HepG2 (cell line): ENCODE results near the gene YEATS4. TPM values are rescaled to one million over a fixed set of nuclear protein-coding genes. Genes with fewer than 3 reads are reported as not detected.

Experiments used
- BRD4 ChIP-seq: sonication (generic); formaldehyde crosslinking; IDR thresholded peaks from 2 replicates; pipeline ENCODE4 v1.4.0; 2020; ENCODE audit warnings: missing genetic modification reagents
- CBX1 ChIP-seq: IDR thresholded peaks from one replicate; pipeline ENCODE4 v1.6.1; 2016; ENCODE audit warnings: antibody characterized with exemption, low read depth
- FOXC1 ChIP-seq: sonication (generic); formaldehyde crosslinking; IDR thresholded peaks from 2 replicates; pipeline ENCODE4 v1.8.0; 2022; ENCODE audit warnings: mild to moderate bottlenecking, missing genetic modification reagents, borderline replicate concordance
- FOXP1 ChIP-seq, 2 experiments: fragments of 450-650 bp in 1 of 2; IDR thresholded peaks; 2 replicates each; pipeline ENCODE4 v1.6.1; 2017 to 2018; ENCODE audit warnings: antibody characterized with exemption in 1 of 2
- GATAD1 ChIP-seq: IDR thresholded peaks from 2 replicates; pipeline ENCODE4 v1.6.1; 2016; ENCODE audit warnings: missing genetic modification reagents, missing compliant biosample characterization
- KAT8 ChIP-seq: IDR thresholded peaks from 2 replicates; pipeline ENCODE4 v1.6.1; 2016; ENCODE audit warnings: missing genetic modification reagents, missing compliant biosample characterization
- KMT2B ChIP-seq: IDR thresholded peaks from 2 replicates; pipeline ENCODE4 v1.6.1; 2016; ENCODE audit warnings: missing genetic modification reagents, missing compliant biosample characterization
- LCORL ChIP-seq, 2 experiments: fragments of 450-650 bp in 1 of 2; sonication (generic) in 1 of 2; formaldehyde crosslinking in 1 of 2; IDR thresholded peaks; 2 replicates each; pipeline versions ENCODE4 v1.5.0 to v1.6.1; 2017 to 2020; ENCODE audit warnings: antibody characterized with exemption in 1 of 2, missing genetic modification reagents in 1 of 2
- MIER3 ChIP-seq: IDR thresholded peaks from 2 replicates; pipeline ENCODE4 v1.6.1; 2016; ENCODE audit warnings: missing compliant biosample characterization, borderline replicate concordance
- MIXL1 ChIP-seq: IDR thresholded peaks from 2 replicates; pipeline ENCODE4 v1.6.1; 2016
- MYNN ChIP-seq: sonication (generic); formaldehyde crosslinking; IDR thresholded peaks from 2 replicates; pipeline ENCODE4 v1.4.0; 2020; ENCODE audit warnings: mild to moderate bottlenecking, low read depth, missing genetic modification reagents
- NFE2L2 ChIP-seq: fragments of 150-350 bp; IDR thresholded peaks from 2 replicates; pipeline ENCODE4 v1.6.1; 2014; ENCODE audit warnings: low read length
- NFYB ChIP-seq: sonication (generic); formaldehyde crosslinking; IDR thresholded peaks from 2 replicates; pipeline ENCODE4 v1.4.0; 2020; ENCODE audit warnings: missing genetic modification reagents
- PCBP1 ChIP-seq: fragments of 200-400 bp; formaldehyde crosslinking; IDR thresholded peaks from 2 replicates; pipeline ENCODE4 v1.6.1; 2017; ENCODE audit warnings: mild to moderate bottlenecking, low read depth, low read length, borderline replicate concordance
- PHF5A ChIP-seq: IDR thresholded peaks from one replicate; pipeline ENCODE4 v1.6.1; 2018; ENCODE audit warnings: low read depth, missing genetic modification reagents; ENCODE audit not compliant: unreplicated experiment
- POLR2A ChIP-seq, 2 experiments: IDR thresholded peaks; 2 replicates each; pipeline ENCODE4 v1.6.1; 2011; ENCODE audit warnings: low read depth in 2 of 2, low read length in 2 of 2, mild to moderate bottlenecking in 1 of 2, moderate library complexity in 1 of 2; ENCODE audit not compliant: insufficient read depth in 1 of 2
- SSRP1 ChIP-seq: IDR thresholded peaks from 2 replicates; pipeline ENCODE4 v1.6.1; 2016; ENCODE audit warnings: control low read depth
- TEAD2 ChIP-seq: sonication (generic); formaldehyde crosslinking; IDR thresholded peaks from 2 replicates; pipeline ENCODE4 v1.9.0; 2021; ENCODE audit warnings: missing genetic modification reagents
- THYN1 ChIP-seq: sonication (generic); formaldehyde crosslinking; IDR thresholded peaks from 2 replicates; pipeline ENCODE4 v1.8.1; 2023; ENCODE audit warnings: low read depth, mild to moderate bottlenecking, moderate library complexity, missing genetic modification reagents, borderline replicate concordance
- ZC3H13 ChIP-seq: sonication (generic); formaldehyde crosslinking; IDR thresholded peaks from 2 replicates; pipeline ENCODE4 v1.8.1; 2023; ENCODE audit warnings: mild to moderate bottlenecking, missing genetic modification reagents, moderate library complexity
- ZNF205 ChIP-seq: IDR thresholded peaks from 2 replicates; pipeline ENCODE4 v1.6.1; 2018; ENCODE audit warnings: missing biosample characterization, missing genetic modification reagents
- ZNF331 ChIP-seq: sonication (generic); formaldehyde crosslinking; IDR thresholded peaks from 2 replicates; pipeline ENCODE4 v1.4.0; 2020; ENCODE audit warnings: missing genetic modification reagents
- ZNF598 ChIP-seq: sonication (generic); formaldehyde crosslinking; IDR thresholded peaks from 2 replicates; pipeline ENCODE4 v1.5.1; 2020; ENCODE audit warnings: mild to moderate bottlenecking, missing genetic modification reagents, borderline replicate concordance
- polyA plus RNA-seq, 8 experiments: library from polyadenylated mRNA; depleted of rRNA in 3 of 8; stranded (reverse) in 7 of 8; unstranded in 1 of 8; fragments of >200 nt; fragmentation: Illumina TruSeq in 4 of 8; extraction: Trizol in 4 of 8; gene quantifications; 2 replicates each; pipeline versions ENCODE4 v1.2.1 to v1.2.3, GENCODE V29; 2011 to 2016; ENCODE audit warnings: low read depth in 4 of 8, missing spikeins in 1 of 8, mixed read lengths in 1 of 8; ENCODE audit not compliant: insufficient read depth in 1 of 8
- total RNA-seq, 5 experiments: library from RNA; depleted of rRNA; stranded (reverse); fragments of >200 nt; fragmentation: Illumina TruSeq; extraction: Trizol; gene quantifications; 2 replicates each; pipeline ENCODE4 v1.2.3, GENCODE V29; 2016; ENCODE audit warnings: low read depth in 1 of 5
- TF ChIP-seq, protein P1 (sequence below): sonication (generic); formaldehyde crosslinking; IDR thresholded peaks from 2 replicates; pipeline ENCODE4 v1.4.0; 2020; ENCODE audit warnings: missing genetic modification reagents
- TF ChIP-seq, protein P2 (sequence below): sonication (generic); formaldehyde crosslinking; IDR thresholded peaks from 2 replicates; pipeline ENCODE4 v1.4.0; 2020; ENCODE audit warnings: mild to moderate bottlenecking, missing genetic modification reagents, borderline replicate concordance

YEATS4 gene
- total and polyA plus RNA-seq, 2 of the 13 experiments (the other 11 are each of a cell fraction or from before 2014, with no cell fraction given), result 16.8 to 45.0 TPM

DNA sequence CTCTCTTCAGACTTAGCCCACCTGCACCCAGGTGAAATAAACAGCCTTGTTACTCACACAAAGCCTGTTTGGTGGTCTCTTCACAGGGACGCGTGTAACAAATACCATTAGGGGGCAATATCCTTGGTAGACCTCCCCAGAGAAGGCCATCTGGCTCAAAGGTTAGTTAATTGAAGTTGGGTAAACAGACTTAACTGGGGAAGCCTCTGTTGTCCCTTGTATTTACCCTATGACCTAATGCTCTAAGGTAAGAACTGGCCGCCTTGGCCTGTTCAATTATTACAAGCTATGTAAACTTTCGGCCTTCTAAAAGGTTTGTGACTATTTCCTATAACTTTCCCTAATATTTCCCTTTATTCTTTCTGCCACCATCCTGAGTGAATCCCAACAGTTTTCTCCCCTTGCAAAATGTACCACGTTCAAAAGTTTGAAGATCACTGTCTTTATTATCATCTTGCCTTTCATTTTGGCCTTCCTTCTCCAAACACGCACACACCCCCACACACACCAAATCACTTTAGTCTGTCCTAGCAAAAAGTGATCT is 26.7 kb upstream of the YEATS4 start (continued):
- TF ChIP-seq MIER3 (peak; percentile 72; the same call in 1 of the 2 replicates), TEAD2 (CRISPR knock-in tag) (no peak), FOXC1 (CRISPR knock-in tag) (no peak), NFYB (CRISPR knock-in tag) (no peak), CBX1 (no peak), FOXP1 (IDR thresholded peaks at IDR 0.05) (peak; percentile 63; the same call in 1 of the 2 replicates), FOXP1 (CRISPR knock-in tag; IDR thresholded peaks at IDR 0.05) (peak; percentile 89), KAT8 (peak; percentile 62), MYNN (CRISPR knock-in tag) (no peak), LCORL (IDR thresholded peaks at IDR 0.05) (peak; percentile 85), LCORL (CRISPR knock-in tag; IDR thresholded peaks at IDR 0.05) (no peak), ZC3H13 (CRISPR knock-in tag) (no peak), THYN1 (CRISPR knock-in tag) (no peak), KMT2B (peak; percentile 53; the same call in 1 of the 2 replicates), NFE2L2 (no peak), ZNF205 (CRISPR knock-in tag) (peak; percentile 64; the same call in 1 of the 2 replicates), ZNF331 (CRISPR knock-in tag) (peak; percentile 77; the same call in 1 of the 2 replicates), PCBP1 (no peak), POLR2A (IDR thresholded peaks at IDR 0.05; ENCODE audit: insufficient read depth in 1 of 2, low read depth in 2 of 2, low read length in 2 of 2) (peak in 1 of 2 experiments; percentile 79; a peak in 2 of 4 replicates), MIXL1 (CRISPR knock-in tag) (peak; percentile 92), ZNF598 (CRISPR knock-in tag) (no peak), SSRP1 (CRISPR knock-in tag) (no peak), GATAD1 (CRISPR knock-in tag) (peak; percentile 27; the same call in 1 of the 2 replicates), BRD4 (CRISPR knock-in tag) (peak; percentile 35; the same call in 1 of the 2 replicates), PHF5A (CRISPR knock-in tag) (peak; percentile 73)
- TF ChIP-seq, protein P1, sequence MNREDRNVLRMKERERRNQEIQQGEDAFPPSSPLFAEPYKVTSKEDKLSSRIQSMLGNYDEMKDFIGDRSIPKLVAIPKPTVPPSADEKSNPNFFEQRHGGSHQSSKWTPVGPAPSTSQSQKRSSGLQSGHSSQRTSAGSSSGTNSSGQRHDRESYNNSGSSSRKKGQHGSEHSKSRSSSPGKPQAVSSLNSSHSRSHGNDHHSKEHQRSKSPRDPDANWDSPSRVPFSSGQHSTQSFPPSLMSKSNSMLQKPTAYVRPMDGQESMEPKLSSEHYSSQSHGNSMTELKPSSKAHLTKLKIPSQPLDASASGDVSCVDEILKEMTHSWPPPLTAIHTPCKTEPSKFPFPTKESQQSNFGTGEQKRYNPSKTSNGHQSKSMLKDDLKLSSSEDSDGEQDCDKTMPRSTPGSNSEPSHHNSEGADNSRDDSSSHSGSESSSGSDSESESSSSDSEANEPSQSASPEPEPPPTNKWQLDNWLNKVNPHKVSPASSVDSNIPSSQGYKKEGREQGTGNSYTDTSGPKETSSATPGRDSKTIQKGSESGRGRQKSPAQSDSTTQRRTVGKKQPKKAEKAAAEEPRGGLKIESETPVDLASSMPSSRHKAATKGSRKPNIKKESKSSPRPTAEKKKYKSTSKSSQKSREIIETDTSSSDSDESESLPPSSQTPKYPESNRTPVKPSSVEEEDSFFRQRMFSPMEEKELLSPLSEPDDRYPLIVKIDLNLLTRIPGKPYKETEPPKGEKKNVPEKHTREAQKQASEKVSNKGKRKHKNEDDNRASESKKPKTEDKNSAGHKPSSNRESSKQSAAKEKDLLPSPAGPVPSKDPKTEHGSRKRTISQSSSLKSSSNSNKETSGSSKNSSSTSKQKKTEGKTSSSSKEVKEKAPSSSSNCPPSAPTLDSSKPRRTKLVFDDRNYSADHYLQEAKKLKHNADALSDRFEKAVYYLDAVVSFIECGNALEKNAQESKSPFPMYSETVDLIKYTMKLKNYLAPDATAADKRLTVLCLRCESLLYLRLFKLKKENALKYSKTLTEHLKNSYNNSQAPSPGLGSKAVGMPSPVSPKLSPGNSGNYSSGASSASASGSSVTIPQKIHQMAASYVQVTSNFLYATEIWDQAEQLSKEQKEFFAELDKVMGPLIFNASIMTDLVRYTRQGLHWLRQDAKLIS (CRISPR knock-in tag), result peak; percentile 93
- TF ChIP-seq, protein P2, sequence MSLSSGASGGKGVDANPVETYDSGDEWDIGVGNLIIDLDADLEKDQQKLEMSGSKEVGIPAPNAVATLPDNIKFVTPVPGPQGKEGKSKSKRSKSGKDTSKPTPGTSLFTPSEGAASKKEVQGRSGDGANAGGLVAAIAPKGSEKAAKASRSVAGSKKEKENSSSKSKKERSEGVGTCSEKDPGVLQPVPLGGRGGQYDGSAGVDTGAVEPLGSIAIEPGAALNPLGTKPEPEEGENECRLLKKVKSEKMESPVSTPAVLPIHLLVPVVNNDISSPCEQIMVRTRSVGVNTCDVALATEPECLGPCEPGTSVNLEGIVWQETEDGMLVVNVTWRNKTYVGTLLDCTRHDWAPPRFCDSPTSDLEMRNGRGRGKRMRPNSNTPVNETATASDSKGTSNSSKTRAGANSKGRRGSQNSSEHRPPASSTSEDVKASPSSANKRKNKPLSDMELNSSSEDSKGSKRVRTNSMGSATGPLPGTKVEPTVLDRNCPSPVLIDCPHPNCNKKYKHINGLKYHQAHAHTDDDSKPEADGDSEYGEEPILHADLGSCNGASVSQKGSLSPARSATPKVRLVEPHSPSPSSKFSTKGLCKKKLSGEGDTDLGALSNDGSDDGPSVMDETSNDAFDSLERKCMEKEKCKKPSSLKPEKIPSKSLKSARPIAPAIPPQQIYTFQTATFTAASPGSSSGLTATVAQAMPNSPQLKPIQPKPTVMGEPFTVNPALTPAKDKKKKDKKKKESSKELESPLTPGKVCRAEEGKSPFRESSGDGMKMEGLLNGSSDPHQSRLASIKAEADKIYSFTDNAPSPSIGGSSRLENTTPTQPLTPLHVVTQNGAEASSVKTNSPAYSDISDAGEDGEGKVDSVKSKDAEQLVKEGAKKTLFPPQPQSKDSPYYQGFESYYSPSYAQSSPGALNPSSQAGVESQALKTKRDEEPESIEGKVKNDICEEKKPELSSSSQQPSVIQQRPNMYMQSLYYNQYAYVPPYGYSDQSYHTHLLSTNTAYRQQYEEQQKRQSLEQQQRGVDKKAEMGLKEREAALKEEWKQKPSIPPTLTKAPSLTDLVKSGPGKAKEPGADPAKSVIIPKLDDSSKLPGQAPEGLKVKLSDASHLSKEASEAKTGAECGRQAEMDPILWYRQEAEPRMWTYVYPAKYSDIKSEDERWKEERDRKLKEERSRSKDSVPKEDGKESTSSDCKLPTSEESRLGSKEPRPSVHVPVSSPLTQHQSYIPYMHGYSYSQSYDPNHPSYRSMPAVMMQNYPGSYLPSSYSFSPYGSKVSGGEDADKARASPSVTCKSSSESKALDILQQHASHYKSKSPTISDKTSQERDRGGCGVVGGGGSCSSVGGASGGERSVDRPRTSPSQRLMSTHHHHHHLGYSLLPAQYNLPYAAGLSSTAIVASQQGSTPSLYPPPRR (CRISPR knock-in tag), result peak; percentile 82
